Left kidney (tissue), 2 donors: ENCODE results near the gene MAOB. TPM values are rescaled to one million over a fixed set of nuclear protein-coding genes. Genes with fewer than 3 reads are reported as not detected.

Experiments
- DNase-seq: peaks from one replicate; pipeline ENCODE4 v3.0.0-alpha.2; 2013
- polyA plus RNA-seq: library from polyadenylated mRNA; unstranded; fragments of 120-200 nt; gene quantifications from one replicate; pipeline ENCODE4 v1.2.1, GENCODE V29; 2013; ENCODE audit not compliant: insufficient read length

The MAOB gene
- polyA plus RNA-seq, 1 donor = 51.0 TPM

GRCh38 chrX:43717161-43717560, 165.1 kb downstream of the MAOB start:
- no peak for DNase-seq

- no peak for DNase-seq
Measured at GRCh38 chrX:43716696-43717095, 165.6 kb downstream of the MAOB start.

Other genes starting within 250 kb of the MAOB start
- gene MAOA, start 226.2 kb downstream of the MAOB start, polyA plus RNA-seq = 19.4 TPM
- gene NDP, start 90.9 kb upstream of the MAOB start, polyA plus RNA-seq = 2.1 TPM